ENCODE measurements around the gene SFXN3. TPM values are rescaled to one million over a fixed set of nuclear protein-coding genes. Genes with fewer than 3 reads are reported as not detected.

SFXN3 gene
- total RNA-seq, 1 experiment from 2014 or later = 5.6 TPM

- no peaks in the 10 kb centered on the region for H3K36me3 Mint-ChIP-seq
- ATAC-seq (no peak), DNase-seq (ENCODE audit: low spot score) (no peak)
- ChIA-PET CTCF (interaction anchor here (9.7 kb wide), 1 partner anchor 40 kb away, joined by 219 read pairs; the partner anchor contains the start of gene TLX1), POLR2A (no interaction called here)
- no peak overlapping the region for H3K4me3 Mint-ChIP-seq
- peaks cover 21% of the 10 kb centered on the region for H3K27me3 Mint-ChIP-seq (ENCODE audit: low read depth)
- H3K9me3 Mint-ChIP-seq = no peaks in the 10 kb centered on the region
- no peak for TF ChIP-seq ATF1 (CRISPR knock-in tag; IDR thresholded peaks at IDR 0.05)
- TF ChIP-seq MAX (CRISPR knock-in tag; IDR thresholded peaks at IDR 0.05) = no peak
- TF ChIP-seq SP1 (CRISPR knock-in tag; conservative IDR thresholded peaks at IDR 0.05) = no peak
- H3K4me1 Mint-ChIP-seq = peaks cover 12% of the 10 kb centered on the region
- no peak overlapping the region for H3K27ac Mint-ChIP-seq
Observed at GRCh38 chr10:101089520-101090299, 58.7 kb downstream of the SFXN3 start.

- Mint-ChIP-seq H3K4me1 (peaks cover 18% of the 10 kb centered on the region), H3K36me3 (no peaks in the 10 kb centered on the region), H3K27ac (no peak overlapping the region), H3K9me3 (no peaks in the 10 kb centered on the region), H3K27me3 (ENCODE audit: low read depth) (peaks cover 14% of the 10 kb centered on the region), H3K4me3 (no peak overlapping the region)
- ATAC-seq = no peak
- TF ChIP-seq GTF2I (CRISPR knock-in tag; conservative IDR thresholded peaks at IDR 0.05) (no peak), ZNF396 (CRISPR knock-in tag; IDR thresholded peaks at IDR 0.05; ENCODE audit: borderline replicate concordance) (no peak), OVOL2 (CRISPR knock-in tag; IDR thresholded peaks at IDR 0.05; ENCODE audit: borderline replicate concordance) (no peak), ARID4B (CRISPR knock-in tag; IDR thresholded peaks at IDR 0.05; ENCODE audit: borderline replicate concordance) (no peak), HMGXB4 (CRISPR knock-in tag; IDR thresholded peaks at IDR 0.05) (no peak), ZBTB43 (CRISPR knock-in tag; IDR thresholded peaks at IDR 0.05) (no peak), TCF7 (CRISPR knock-in tag; IDR thresholded peaks at IDR 0.05; ENCODE audit: low read depth) (no peak), SMAD3 (CRISPR knock-in tag; IDR thresholded peaks at IDR 0.05; ENCODE audit: borderline replicate concordance) (no peak), NR3C1 (CRISPR knock-in tag; conservative IDR thresholded peaks at IDR 0.05; ENCODE audit: low read depth) (no peak), PRRX2 (CRISPR knock-in tag; IDR thresholded peaks at IDR 0.05) (no peak), FOXK1 (CRISPR knock-in tag; IDR thresholded peaks at IDR 0.05) (no peak), ATF3 (CRISPR knock-in tag; conservative IDR thresholded peaks at IDR 0.05) (no peak), ZMAT4 (CRISPR knock-in tag; IDR thresholded peaks at IDR 0.05) (no peak), FOXJ3 (CRISPR knock-in tag; IDR thresholded peaks at IDR 0.05; ENCODE audit: borderline replicate concordance) (no peak), ATF1 (CRISPR knock-in tag; IDR thresholded peaks at IDR 0.05) (no peak), SP1 (CRISPR knock-in tag; conservative IDR thresholded peaks at IDR 0.05) (no peak)
- DNase-seq (ENCODE audit: low spot score) = no peak
- POLR2A ChIA-PET = no interaction called here
- CTCF ChIA-PET = interaction anchor here (7.4 to 10.2 kb wide), 3 partner anchors 39 to 54 kb away, joined by 79 to 509 read pairs (median 219); partner anchors contain the start of gene TLX1
Observed at GRCh38 chr10:101090597-101090996, 59.6 kb downstream of the SFXN3 start.

Other genes starting within 250 kb of the SFXN3 start
- gene SLF2, start 118.3 kb upstream of the SFXN3 start, total RNA-seq (2021) = 14.3 to 17.3 TPM (median 16.8 TPM) in 3 replicates
- 9.7 to 13.0 TPM (median 11.8 TPM) in 3 replicates for gene SEMA4G, start 61.7 kb upstream of the SFXN3 start, total RNA-seq (2021)
- gene MRPL43, start 43.7 kb upstream of the SFXN3 start, total RNA-seq (2021) = 81.0 to 91.3 TPM (median 85.9 TPM) in 3 replicates
- 24.5 to 28.2 TPM (median 26.2 TPM) in 3 replicates for gene TWNK, start 43.7 kb upstream of the SFXN3 start, total RNA-seq (2021)
- gene LZTS2, start 31.4 kb upstream of the SFXN3 start, total RNA-seq (2021) = 84.6 to 93.1 TPM (median 91.1 TPM) in 3 replicates
- 1.9 to 2.7 TPM (median 2.6 TPM) in 3 replicates for gene PDZD7, start 105 bp upstream of the SFXN3 start, total RNA-seq (2021)
- gene KAZALD1, start 30.8 kb downstream of the SFXN3 start, total RNA-seq (2021) = 9.6 to 19.2 TPM (median 10.2 TPM) in 3 replicates
- 2.1 to 4.6 TPM (median 2.3 TPM) in 3 replicates for gene TLX1, start 100.1 kb downstream of the SFXN3 start, total RNA-seq (2021)
- not detected in 3 replicates for gene LBX1, start 198.2 kb downstream of the SFXN3 start, total RNA-seq (2021)

Data from WTC11 (cell line).